Heart left ventricle (tissue), 16 donors: ENCODE data around the gene LPP. TPM values are rescaled to one million over a fixed set of nuclear protein-coding genes. Genes with fewer than 3 reads are reported as not detected.

Experiments
- ATAC-seq, 4 donors: fragments of 200-7000 bp; cut with Tn5 transposase; one replicate each; pipeline ENCODE4 v1.9.1; 2020 to 2022; ENCODE audit warnings: moderate library complexity in 4 of 4, mild to moderate bottlenecking in 3 of 4, moderate number of reproducible peaks in 1 of 4
- DNase-seq, 5 donors: peaks; one replicate each; pipeline ENCODE4 v3.0.0-alpha.2; 2020
- H3K27ac ChIP-seq, 12 donors: fragments of 200-600 bp; sonication (generic) in 4 of 12; one replicate each; pipeline versions ENCODE4 v1.5.0 to v1.8.0; 2016 to 2022; ENCODE audit warnings: mild to moderate bottlenecking in 2 of 12
- H3K27me3 ChIP-seq, 9 donors: fragments of 200-600 bp; sonication (generic) in 2 of 9; one replicate each; pipeline versions ENCODE4 v1.5.1 to v1.8.0; 2016 to 2022; ENCODE audit warnings: mild to moderate bottlenecking in 3 of 9
- H3K36me3 ChIP-seq, 9 donors: fragments of 200-600 bp; sonication (generic) in 2 of 9; one replicate each; pipeline versions ENCODE4 v1.5.0 to v1.8.0; 2018 to 2022; ENCODE audit warnings: mild to moderate bottlenecking in 2 of 9
- H3K4me1 ChIP-seq, 12 donors: fragments of 200-600 bp; sonication (generic) in 4 of 12; one replicate each; pipeline versions ENCODE4 v1.5.0 to v1.8.0; 2016 to 2022; ENCODE audit warnings: mild to moderate bottlenecking in 3 of 12
- H3K4me3 ChIP-seq, 12 donors: fragments of 200-600 bp; sonication (generic) in 4 of 12; one replicate each; pipeline versions ENCODE4 v1.5.0 to v1.8.0; 2017 to 2022; ENCODE audit warnings: mild to moderate bottlenecking in 9 of 12, moderate library complexity in 4 of 12
- H3K9me3 ChIP-seq, 12 donors: fragments of 200-600 bp; sonication (generic) in 4 of 12; one replicate each; pipeline versions ENCODE4 v1.5.0 to v1.8.0; 2016 to 2022; ENCODE audit warnings: mild to moderate bottlenecking in 1 of 12
- CTCF ChIP-seq, 12 donors: fragments of 200-600 bp; sonication (generic) in 4 of 12; IDR thresholded peaks; one replicate each; pipeline versions ENCODE4 v1.5.0 to v1.8.0; 2018 to 2022; ENCODE audit warnings: antibody characterized with exemption in 12 of 12, mild to moderate bottlenecking in 5 of 12
- POLR2A ChIP-seq, 2 donors: fragments of 450-650 bp; IDR thresholded peaks; one replicate each; pipeline ENCODE4 v1.6.1; 2017; ENCODE audit warnings: antibody characterized with exemption in 2 of 2, mild to moderate bottlenecking in 2 of 2, moderate library complexity in 2 of 2
- WGBS, 4 donors: extraction: QIAGEN DNeasy Blood & Tissue Kit in 2 of 4; methylation state at CpG; one replicate each; pipeline versions ENCODE4 v1.1.5 to v1.1.7; 2013 to 2018; 5-methylcytosine and 5-hydroxymethylcytosine counted together
- intact Hi-C, 10 donors: fragments of 100-400 bp; cut with DNase I; formaldehyde crosslinking; loops; one replicate each; pipeline versions ENCODE4 v1.11.1 to v1.14.2; 2022
- polyA plus RNA-seq, 2 donors: library from polyadenylated mRNA; stranded (reverse); fragments of 200-250 nt; gene quantifications; one replicate each; pipeline ENCODE4 v1.2.3, GENCODE V29; 2013
- total RNA-seq, 9 donors: library from RNA; depleted of rRNA in 2 of 9; stranded (reverse); fragments of >200 nt in 2 of 9; fragmentation: NEBNext Ultra II Directional in 3 of 9; extraction: Animal tissue kit (Norgen Biotek cat#: 25700) in 3 of 9; gene quantifications; one replicate each; pipeline versions ENCODE4 v1.1.0 to v1.2.4, GENCODE V29; 2016 to 2023
- donor health status: ischemic (EF 13 %, LVEDD 7.1; RV severe dilation, severe dysfunction).
- donor health status: healthy with polysubstance abuse.
- donor health status: DM: no; HTN: yes; CAD: no.
- donor health status: DM: no; HTN: no; CAD: no.
- donor health status: ischemic (EF 25% LVEDD 6.9; RV normal size, moderate dysfunction).
- donor health status: ischemic (EF 25% LVEDD 5.7; RV mildly dilated, moderate dysfunction).
- donor health status: healthy.
- donor health status: DM: yes; HTN: yes; CAD: no.
- donor health status: ischemic (EF 35%, LVEDD 5.7; RV mildly dilated, moderate dysfunction).
- donor health status: nonischemic (EF 11% LVEDD 7.7; RV severe dilation, severe dysfunction).
- donor health status: DM: yes; HTN: yes; CAD: no.
- donor health status: PGD.
- donor health status: ischemic (EF 29% LVEDD 5.4; RV normal size, mild dysfunction).
- donor health status: nonischemic (EF 23%, LVEDD 6.1; RV moderate dilation, normal function).

Gene LPP
- total and polyA plus RNA-seq, 11 donors: 9.2 to 178 (median 100) TPM

GRCh38 chr3:188253800-188254452 lies 100.0 kb downstream of the LPP start:
- intact Hi-C loops: loop anchor here in 1 of 10 donors (10.0 kb wide), 1 partner anchor 279 kb away; no protein-coding TSS in a partner anchor
- 94 to 100% (median 98%) methylated on average over 2 of the region's 2 CpGs for WGBS, 4 donors
- peaks cover 0 to 40% (median 23%) of the 10 kb centered on the region in 12 donors for H3K4me1 ChIP-seq
- peak overlapping the region in 1 of 12 donors; percentile 71 for H3K27ac ChIP-seq
- H3K36me3 ChIP-seq: peaks cover 0 to 9% (median 0%) of the 10 kb centered on the region in 9 donors
- no peak overlapping the region for H3K4me3 ChIP-seq
- DNase-seq: no peak
- TF ChIP-seq POLR2A (IDR thresholded peaks at IDR 0.05) (no peak), CTCF (IDR thresholded peaks at IDR 0.05) (no peak)
- H3K27me3 ChIP-seq: no peaks in the 10 kb centered on the region
- peaks cover 0 to 7% (median 0%) of the 10 kb centered on the region in 12 donors for H3K9me3 ChIP-seq
- no peak for ATAC-seq

GRCh38 chr3:188254520-188255070 lies 100.6 kb downstream of the LPP start:
- Histone ChIP-seq H3K36me3 (peaks cover 0 to 9% (median 0%) of the 10 kb centered on the region in 9 donors), H3K27ac (peak overlapping the region in 1 of 12 donors; percentile 71), H3K4me3 (no peak overlapping the region), H3K27me3 (no peaks in the 10 kb centered on the region), H3K4me1 (peaks cover 0 to 46% (median 27%) of the 10 kb centered on the region in 12 donors), H3K9me3 (peaks cover 0 to 7% (median 0%) of the 10 kb centered on the region in 12 donors)
- no peak for DNase-seq
- TF ChIP-seq CTCF (IDR thresholded peaks at IDR 0.05): no peak
- TF ChIP-seq POLR2A (IDR thresholded peaks at IDR 0.05): no peak
- peak in 1 of 4 donors; percentile 23 for ATAC-seq
- intact Hi-C loops: loop anchor here in 1 of 10 donors (10.0 kb wide), 1 partner anchor 280 kb away; no protein-coding TSS in a partner anchor
- WGBS, 4 donors: 72 to 79% (median 77%) methylated on average over 5 of the region's 5 CpGs

- Histone ChIP-seq H3K36me3 (peaks cover 0 to 9% (median 0%) of the 10 kb centered on the region in 9 donors), H3K9me3 (peaks cover 0 to 7% (median 0%) of the 10 kb centered on the region in 12 donors), H3K27me3 (no peaks in the 10 kb centered on the region), H3K4me1 (peaks cover 0 to 50% (median 31%) of the 10 kb centered on the region in 12 donors), H3K4me3 (no peak overlapping the region), H3K27ac (peak overlapping the region in 1 of 12 donors; percentile 71)
- 88 to 100% (median 91%) methylated on average over 2 of the region's 2 CpGs for WGBS, 4 donors
- DNase-seq: no peak
- no peak for TF ChIP-seq CTCF (IDR thresholded peaks at IDR 0.05)
- no peak for TF ChIP-seq POLR2A (IDR thresholded peaks at IDR 0.05)
- intact Hi-C loops: loop anchor here in 1 of 10 donors (10.0 kb wide), 1 partner anchor 280 kb away; no protein-coding TSS in a partner anchor
- no peak for ATAC-seq
Measured at GRCh38 chr3:188255190-188255589, 101.2 kb downstream of the LPP start.

- TF ChIP-seq CTCF (IDR thresholded peaks at IDR 0.05) (no peak), POLR2A (IDR thresholded peaks at IDR 0.05) (no peak)
- intact Hi-C loops: loop anchor here in 1 of 10 donors (10.0 kb wide), 1 partner anchor 282 kb away; no protein-coding TSS in a partner anchor
- peak overlapping the region in 1 of 12 donors; percentile 89 for H3K27ac ChIP-seq
- H3K4me3 ChIP-seq: no peak overlapping the region
- peaks cover under 1 to 58% (median 34%) of the 10 kb centered on the region in 12 donors for H3K4me1 ChIP-seq
- H3K27me3 ChIP-seq: no peaks in the 10 kb centered on the region
- H3K9me3 ChIP-seq: peaks cover 0 to 7% (median 0%) of the 10 kb centered on the region in 12 donors
- ATAC-seq: no peak
- peaks cover 0 to 9% (median 0%) of the 10 kb centered on the region in 9 donors for H3K36me3 ChIP-seq
- no peak for DNase-seq
- 70 to 78% (median 72%) methylated on average over 3 of the region's 3 CpGs for WGBS, 4 donors
Measured at GRCh38 chr3:188256758-188257157, 102.8 kb downstream of the LPP start.
